COLO668 (cell line): ENCODE measurements around the gene DERL2.

Source experiments
- DNase-seq: peaks from one replicate; lab custom pipeline; 2025; ENCODE audit not compliant: unreplicated experiment; lab: John Stamatoyannopoulos, UW

Gene DERL2

GRCh38 chr17:5502552-5502951, 16.6 kb upstream of the DERL2 start:
- DNase-seq, result no peak

DNA sequence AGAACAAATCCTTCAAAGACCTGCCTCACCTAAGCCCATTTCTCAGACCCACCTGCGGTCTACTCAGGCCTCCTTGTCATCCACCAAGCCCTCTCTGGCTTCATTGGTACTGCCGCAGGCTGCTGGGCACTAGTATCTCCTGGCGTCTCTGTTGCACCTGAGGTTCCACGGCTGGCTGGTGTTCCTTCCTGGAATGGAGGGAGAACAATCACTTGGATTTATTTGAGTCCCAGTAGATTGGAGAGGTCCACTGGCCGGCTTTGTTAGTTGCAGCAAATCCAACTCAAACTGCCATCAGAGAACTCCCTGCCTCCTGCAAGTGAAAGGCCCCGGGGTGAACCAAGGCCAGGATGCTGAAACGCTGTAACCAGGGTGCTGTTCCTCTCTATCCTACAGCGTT, 15.7 kb upstream of the DERL2 start:
- no peak for DNase-seq

DNA sequence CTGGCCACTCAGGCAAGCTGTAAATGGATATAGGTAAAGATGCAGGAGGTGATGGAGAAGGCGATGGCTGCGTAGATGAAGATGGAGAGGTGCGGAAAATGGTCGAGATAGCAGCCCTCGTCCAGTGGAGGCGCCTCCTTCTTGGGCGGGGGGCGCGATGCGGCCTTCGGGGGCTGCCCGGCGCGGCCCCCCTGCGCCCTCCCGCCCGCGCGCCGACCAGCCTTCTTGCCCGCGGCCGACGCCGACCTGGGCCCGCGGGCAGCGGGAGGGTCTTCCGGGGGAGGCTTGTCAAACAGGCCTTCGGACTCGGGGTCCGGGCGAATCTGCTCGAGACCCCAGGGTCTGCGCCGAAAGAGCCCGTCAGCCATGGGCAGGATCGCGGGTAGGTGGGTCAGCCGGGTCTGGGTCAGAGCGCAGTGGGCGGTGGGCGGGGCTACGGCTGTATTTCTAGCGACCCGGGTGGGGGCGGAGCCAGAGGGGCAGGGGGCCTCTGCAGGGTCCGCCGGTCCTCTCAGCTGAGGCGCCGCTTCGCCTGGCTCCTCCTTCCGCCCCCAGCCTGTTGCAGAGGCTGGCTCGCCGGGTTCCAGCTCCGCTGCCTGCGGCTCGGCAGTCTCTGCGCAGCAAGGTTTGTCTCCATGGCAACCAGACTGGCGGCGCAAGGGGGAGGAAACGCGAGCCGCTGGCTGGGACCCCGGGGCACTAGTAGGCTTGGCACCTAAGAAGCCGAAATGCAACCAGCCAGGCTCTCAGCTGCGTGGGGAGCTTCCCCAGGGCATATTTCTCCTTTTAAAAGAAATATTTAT, 14.8 kb upstream of the DERL2 start:
- no peak for DNase-seq

GRCh38 chr17:5500247-5500588, 14.2 kb upstream of the DERL2 start:
- no peak for DNase-seq

DNA sequence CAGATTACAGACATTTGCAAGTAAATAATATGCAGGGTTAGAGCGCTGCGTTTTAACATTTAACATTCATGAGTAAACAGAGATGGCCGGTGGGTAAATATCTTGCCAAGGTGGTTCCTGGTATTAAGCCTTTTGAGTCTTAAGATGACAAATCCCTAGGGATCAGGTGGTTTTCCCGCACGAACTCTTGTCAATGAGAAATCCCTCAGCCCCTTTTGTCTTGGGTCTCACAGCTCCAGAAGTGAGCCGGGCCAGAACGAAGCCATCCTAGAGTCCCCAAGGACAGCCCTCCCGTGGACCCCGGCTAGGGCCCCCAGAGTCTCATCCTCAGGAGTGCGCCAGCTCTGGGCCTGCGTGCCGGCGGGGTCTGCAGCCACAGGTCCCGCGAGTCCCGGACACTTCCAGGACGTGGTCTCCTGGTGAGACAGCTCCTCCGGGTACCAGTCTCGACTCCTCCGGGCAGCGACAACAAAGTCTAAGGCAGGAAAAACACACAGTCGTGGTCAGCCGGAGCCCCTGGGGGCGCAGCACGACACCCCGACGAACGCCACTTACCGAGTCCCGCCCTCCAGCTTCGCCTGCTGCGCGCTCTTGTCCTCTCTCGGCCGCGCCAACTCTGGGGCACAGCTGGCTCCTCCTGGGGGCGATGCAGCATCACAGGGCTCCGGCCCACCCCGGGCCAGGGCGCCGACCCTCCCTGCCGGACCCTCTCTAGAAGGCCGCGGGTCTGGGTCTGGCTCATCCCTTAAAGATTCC, 13.7 kb upstream of the DERL2 start:
- no peak for DNase-seq

DNA sequence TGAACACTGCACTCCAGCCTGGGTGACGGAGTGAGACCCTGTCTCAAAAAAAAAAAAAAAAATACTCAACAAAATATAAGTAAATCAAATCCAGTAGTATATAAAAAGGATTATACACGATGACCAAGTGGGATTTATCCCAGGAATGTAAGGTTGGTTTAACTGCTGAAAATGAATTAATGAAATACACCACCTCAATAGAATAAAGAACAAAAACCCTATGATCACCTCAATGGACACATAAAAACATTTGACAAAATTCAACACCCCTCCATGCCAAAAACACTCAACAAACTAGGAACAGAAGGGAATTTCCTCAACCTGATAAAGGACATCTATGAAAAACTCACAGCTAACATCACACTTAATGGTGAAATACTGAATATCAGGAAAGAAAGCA, 7.0 kb upstream of the DERL2 start:
- no peak for DNase-seq

DNA sequence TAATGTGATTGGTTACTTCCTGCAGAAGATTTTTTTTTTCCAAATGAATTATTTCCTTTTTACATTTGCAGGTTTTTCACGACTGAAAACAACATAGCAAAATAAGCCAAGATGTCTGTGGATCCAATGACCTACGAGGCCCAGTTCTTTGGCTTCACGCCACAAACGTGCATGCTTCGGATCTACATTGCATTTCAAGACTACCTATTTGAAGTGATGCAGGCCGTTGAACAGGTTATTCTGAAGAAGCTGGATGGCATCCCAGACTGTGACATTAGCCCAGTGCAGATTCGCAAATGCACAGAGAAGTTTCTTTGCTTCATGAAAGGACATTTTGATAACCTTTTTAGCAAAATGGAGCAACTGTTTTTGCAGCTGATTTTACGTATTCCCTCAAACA, 2.8 kb upstream of the DERL2 start:
- DNase-seq, result no peak

DNA sequence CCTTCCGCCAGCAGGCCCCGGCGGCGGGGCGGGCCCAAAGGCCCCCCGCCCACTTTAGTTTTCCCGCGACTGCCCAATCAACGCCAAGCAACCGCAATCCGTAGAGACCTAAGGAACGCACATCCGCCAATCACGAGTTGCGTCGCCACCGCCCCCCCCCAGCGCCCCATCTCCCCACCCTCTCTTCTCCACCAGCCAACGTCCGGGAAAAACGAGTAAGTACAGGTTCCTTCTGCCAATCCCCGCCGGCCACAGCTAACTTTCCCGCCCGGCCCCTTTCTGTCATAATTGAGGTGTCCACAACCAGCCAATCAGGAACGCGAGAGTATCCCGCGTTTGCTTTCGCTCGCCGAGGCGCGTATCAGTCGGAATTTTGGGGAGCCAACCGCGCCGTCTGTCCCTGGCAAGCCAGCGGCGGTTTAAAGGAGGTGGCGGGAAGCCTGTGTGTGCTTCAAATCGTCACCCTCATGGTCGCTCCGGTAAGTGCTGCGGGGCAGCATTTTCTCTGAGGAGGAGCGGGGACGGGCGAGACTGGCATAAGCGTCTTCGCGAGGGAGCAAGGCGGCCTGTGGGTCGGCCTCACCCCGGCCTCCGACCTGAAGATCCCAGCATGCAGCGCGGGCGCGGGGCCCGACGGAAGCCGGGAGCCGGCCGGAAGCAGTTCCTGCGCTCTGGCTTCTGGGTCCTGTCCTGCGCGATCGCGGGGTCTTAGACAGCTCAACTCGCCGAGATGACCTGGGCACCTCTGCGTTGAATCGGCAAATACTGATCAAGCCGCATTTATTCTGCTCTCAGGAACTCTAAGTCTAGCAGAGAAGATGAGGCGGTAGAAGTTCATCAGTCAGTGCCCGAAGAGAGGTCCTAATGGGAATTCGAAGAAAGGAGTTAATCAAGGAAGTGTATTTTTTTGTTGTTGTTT, 487 bp upstream of the DERL2 start, which contains the start of gene MIS12:
Gene MIS12 (plus strand): TSS at position 361 of the 919 bp plus-strand sequence. CDS start 2,297 bp downstream, outside the sequence.
- peak; percentile 92 for DNase-seq

DNA sequence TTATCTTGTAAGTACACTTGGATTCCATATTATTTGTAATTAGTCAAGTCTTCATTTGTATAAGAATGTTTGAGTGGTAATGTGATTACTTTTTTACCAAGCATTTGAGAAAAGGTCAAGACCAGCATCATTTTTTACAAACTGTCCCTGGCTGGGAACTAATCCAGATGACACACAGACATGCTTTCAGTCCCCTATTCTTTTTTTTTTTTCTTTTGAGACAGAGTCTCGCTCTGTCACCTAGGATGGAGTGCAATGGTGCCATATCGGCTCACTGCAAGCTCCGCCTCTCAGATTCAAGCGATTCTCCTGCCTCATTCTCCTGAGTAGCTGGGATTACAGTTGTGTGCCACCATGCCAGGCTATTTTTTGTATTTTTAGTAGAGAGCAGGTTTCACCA, 4.5 kb downstream of the DERL2 start:
- DNase-seq, result no peak

DNA sequence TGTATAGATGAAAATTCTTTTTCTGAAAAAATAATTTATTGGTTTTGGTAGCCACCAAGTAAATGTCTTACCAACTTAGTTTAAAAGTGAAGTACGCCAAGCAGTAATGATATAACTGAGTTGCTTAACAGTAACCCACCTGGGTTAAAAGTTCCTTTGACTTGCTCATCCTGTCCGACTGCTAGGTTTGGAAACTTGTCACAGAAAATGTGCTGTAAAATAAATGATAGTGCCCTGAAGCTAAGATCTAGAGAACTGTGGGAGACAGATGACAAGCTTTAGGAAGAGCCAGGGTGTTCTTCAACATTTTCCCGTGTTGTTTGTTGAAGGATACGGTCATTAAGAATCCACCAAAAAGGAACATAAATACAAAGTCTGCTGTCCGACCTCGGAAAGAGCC, 5.0 kb downstream of the DERL2 start:
- no peak for DNase-seq

GRCh38 chr17:5478992-5479391, 7.0 kb downstream of the DERL2 start:
- DNase-seq, result no peak

DNA sequence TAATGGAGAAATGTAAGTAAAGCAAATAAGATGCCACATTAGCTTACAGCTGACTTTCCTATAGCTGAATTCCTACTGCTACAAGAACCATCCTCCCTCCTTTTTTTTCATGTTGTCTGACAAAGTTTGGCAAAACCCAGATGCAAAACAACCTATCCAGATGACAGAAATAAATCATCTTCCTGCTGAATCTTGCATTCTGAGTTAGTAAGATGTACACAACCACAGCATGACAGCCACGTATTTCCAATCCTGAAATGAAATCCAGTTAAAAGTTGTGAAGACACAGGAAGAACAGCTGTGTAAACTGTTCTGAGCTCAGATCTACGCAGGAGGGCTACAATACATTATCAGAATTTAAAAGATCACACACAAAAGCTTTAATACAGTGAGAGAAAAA, 12.1 kb downstream of the DERL2 start:
- no peak for DNase-seq

DNA sequence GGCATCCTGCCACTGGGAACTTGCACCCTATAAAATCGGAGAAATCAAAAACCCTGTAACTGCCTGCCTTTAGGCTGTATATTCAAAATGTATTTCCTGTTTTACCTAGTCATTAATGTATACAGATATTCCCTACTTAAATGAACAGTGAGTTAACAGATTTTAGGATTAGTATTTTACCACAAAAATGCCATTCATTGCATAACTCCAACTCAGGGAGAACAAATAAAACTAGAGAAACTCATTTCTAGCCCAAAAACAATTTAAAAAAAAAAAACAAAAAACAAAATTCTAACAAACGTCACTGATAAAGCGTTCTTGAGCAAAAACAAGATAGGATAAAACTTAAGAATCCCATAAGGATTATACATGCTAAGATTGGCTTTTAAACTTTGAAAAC, 13.5 kb downstream of the DERL2 start:
- DNase-seq, result no peak

DNA sequence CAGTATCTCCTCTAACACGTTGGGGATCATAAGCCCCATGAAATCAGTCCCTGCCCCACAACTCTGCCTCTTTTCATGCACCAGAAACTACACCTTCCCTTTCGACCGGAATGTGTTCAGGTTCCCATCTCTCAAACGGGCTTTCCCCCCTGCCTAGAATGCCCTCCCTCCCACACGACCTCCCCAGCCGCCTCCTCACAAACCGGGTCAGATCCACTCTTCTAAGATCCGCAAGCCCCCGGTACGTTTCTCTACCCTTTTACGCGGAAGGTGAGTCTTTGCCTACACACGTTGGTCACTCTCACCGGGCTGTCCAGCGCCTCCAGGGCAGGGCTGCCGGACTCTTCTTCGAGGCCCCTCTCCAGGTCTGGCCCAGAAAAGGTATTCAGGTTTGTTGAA, 17.9 kb downstream of the DERL2 start:
- DNase-seq, result no peak

DNA sequence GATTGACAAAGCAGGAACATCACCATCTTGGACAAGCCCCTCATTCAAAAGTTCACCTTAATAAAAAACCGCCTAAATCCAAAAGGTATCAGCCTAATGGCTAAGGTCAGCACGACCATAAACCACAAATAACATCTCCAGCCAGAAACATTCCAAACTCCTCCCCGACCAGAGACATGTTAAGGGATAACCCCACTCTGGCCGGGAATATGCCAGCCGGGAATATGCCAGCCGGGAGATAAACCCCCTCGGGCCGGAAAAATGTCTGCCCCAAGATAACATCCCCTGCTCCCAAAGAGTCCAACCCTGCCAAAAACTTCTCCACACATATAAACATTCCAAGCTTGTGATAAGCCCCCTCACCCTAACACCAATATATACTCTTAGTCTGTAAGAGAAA, 18.6 kb downstream of the DERL2 start:
- no peak for DNase-seq

DNA sequence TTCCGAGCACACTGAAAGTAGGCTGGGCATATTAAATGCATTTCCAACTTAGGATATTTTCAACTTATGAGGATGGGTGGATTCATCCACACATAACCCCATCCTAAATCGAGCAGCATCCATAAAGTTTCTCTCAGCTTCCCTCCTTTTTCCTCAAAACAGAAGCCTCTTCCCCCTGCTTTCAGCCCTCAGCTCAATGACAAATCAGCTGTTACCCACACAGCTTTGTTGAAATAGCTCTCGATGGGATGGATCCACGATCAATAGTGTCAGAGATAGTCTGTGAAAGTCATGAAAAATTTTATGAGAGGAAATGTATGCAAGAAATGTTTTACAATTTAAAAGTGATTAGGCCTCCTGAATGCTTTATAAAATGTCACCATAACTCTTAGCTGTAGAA, 19.7 kb downstream of the DERL2 start:
- no peak for DNase-seq

GRCh38 chr17:5464717-5465507, 21.1 kb downstream of the DERL2 start:
- DNase-seq, result no peak

DNA sequence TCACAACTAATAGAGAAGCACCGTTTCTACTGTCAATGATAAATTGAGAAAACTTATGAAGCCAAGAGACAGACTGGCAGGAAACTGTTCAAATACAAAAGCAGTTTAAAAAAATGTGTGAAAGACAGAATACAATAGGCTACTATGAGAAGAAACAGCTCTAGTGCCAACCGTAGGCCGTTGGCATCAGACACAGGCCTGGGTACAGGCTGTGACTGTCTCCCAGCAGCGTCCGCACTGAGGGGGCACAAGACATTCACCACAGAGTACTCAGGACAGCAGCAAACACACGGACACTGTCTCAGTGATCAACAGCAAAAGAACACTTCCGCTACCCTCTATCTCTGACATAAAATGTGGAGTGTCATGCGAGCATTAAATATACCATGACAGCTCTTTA, 39.2 kb downstream of the DERL2 start:
- no peak for DNase-seq

DNA sequence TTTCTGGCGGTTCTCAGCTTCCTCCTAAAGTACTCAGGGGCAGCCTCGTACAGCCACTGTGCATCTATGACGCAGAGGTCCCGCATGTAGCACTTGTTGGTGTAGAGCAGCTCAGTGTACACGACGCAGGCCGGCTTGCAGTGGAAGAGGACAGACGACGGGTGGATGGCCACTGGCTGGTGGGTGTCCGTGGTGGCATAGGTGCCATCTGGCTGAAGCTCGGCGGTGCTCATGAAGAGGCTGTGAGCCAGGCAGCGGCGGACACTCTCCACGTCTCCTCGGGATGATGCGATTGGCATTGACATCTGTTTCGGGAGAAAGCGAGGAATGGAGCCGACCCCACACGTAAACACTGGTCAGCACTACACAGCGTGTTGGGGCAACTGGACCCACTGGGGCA, 41.8 kb downstream of the DERL2 start:
- DNase-seq, result no peak

DNA sequence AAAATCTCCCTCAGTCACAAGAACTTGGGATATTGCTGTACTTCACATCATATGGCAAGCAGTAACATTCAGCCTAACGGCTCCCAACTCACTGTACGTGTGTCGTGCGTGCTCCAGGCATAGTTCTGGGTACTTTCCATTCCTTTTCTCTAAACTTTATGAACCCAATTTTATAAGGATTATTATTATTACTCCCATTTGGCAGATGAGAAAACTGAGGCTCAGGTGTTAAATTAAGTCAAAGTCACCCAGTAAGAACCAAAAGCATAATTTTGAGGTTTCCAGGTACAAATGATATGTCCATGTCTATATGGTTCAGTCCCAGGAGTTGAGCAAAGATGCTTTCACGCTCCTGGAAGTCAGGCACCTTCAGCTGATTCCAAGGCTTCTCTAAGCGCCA, 42.2 kb downstream of the DERL2 start:
- DNase-seq, result no peak

DNA sequence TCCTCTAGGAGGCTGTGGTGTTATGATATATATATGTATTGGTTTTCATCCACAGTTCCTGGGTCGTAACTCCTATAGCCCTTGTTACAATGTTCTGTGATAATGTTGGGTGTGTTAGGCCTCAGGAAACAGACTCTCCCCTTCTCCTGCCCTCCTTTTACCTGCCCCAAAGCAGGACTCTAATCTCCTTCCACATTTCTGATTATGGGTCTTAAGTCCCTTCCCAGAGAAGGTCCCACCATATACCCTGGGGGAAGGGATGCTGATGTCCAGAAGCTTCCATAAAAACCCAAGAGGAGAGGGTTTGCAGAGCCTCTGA, 46.6 kb downstream of the DERL2 start:
- DNase-seq, result no peak
